Measurements from ENCODE around the gene MAPK8.

MAPK8 gene

DNA sequence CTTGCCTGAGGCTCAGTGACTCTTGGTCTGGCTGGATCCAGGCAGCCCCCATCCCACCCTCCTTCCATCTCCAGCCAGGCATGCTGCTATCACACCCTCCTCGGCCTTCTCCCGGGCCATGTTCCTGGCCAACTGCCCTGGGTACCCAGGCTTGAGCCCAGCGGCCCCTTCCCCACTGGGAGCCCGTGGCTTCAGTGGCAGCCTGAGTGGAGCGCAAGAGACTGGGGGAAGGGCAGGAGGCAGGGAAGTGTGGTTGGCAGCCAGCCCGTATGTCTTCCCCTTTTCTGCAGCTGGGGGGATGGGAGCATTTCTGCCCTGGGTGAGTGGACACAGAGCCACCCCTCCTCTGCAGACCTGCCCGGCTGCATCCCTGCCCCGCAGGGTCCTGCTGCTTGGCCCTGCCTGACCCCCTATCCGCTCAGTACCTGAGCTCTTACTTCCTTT, 149.9 kb downstream of the MAPK8 start:
- no peak overlapping the region for H3K9ac ChIP-seq (ENCODE audit: low read length)
- no CpG with 5 or more reads among the region's 9 CpGs for WGBS (ENCODE audit: extremely low coverage, insufficient coverage, insufficient read length)
- H3K14ac ChIP-seq (ENCODE audit: low read length) = no peak overlapping the region
- no peak overlapping the region for H2AFZ ChIP-seq (ENCODE audit: insufficient read depth, low read length, poor library complexity)
- H2AK5ac ChIP-seq (ENCODE audit: low read length) = no peak overlapping the region
- no peak for DNase-seq
- no peak overlapping the region for H4K8ac ChIP-seq (ENCODE audit: low read depth, low read length)
- H4K12ac ChIP-seq (ENCODE audit: low read depth, low read length) = no peak overlapping the region
- H3K4me3 ChIP-seq (ENCODE audit: low read depth, low read length) = no peak overlapping the region
- H3K18ac ChIP-seq (ENCODE audit: low read length) = no peak overlapping the region
- H4K91ac ChIP-seq (ENCODE audit: low read depth, low read length) = no peak overlapping the region
- no peak overlapping the region for H3K4me2 ChIP-seq (ENCODE audit: low read length)
- no peaks in the 10 kb centered on the region for H3K79me2 ChIP-seq (ENCODE audit: control insufficient read depth, insufficient read depth, low read length, poor library complexity)
- no peak overlapping the region for H2BK12ac ChIP-seq (ENCODE audit: low read length)
- H3K4me1 ChIP-seq (ENCODE audit: control insufficient read depth in 1 of 2, insufficient read depth in 2 of 2, low read length in 2 of 2) = no peaks in the 10 kb centered on the region
- no peaks in the 10 kb centered on the region for H3K27me3 ChIP-seq (ENCODE audit: insufficient read depth, low read length)
- no peaks in the 10 kb centered on the region for H3K36me3 ChIP-seq (ENCODE audit: control insufficient read depth in 1 of 2, insufficient read depth in 2 of 2, low read length in 2 of 2)
- H3K23ac ChIP-seq (ENCODE audit: low read length) = no peak overlapping the region
- H3K4ac ChIP-seq (ENCODE audit: low read depth, low read length) = no peak overlapping the region
- no peak overlapping the region for H3K27ac ChIP-seq (ENCODE audit: low read depth, low read length)
- H3K79me1 ChIP-seq (ENCODE audit: low read length) = no peaks in the 10 kb centered on the region
- H3K9me3 ChIP-seq (ENCODE audit: insufficient read depth, low read depth, low read length) = peaks cover 2% of the 10 kb centered on the region
- H2BK5ac ChIP-seq (ENCODE audit: low read depth, low read length, poor library complexity) = no peak overlapping the region
- no peak overlapping the region for H2BK120ac ChIP-seq (ENCODE audit: insufficient read depth, low read length, poor library complexity)

DNA sequence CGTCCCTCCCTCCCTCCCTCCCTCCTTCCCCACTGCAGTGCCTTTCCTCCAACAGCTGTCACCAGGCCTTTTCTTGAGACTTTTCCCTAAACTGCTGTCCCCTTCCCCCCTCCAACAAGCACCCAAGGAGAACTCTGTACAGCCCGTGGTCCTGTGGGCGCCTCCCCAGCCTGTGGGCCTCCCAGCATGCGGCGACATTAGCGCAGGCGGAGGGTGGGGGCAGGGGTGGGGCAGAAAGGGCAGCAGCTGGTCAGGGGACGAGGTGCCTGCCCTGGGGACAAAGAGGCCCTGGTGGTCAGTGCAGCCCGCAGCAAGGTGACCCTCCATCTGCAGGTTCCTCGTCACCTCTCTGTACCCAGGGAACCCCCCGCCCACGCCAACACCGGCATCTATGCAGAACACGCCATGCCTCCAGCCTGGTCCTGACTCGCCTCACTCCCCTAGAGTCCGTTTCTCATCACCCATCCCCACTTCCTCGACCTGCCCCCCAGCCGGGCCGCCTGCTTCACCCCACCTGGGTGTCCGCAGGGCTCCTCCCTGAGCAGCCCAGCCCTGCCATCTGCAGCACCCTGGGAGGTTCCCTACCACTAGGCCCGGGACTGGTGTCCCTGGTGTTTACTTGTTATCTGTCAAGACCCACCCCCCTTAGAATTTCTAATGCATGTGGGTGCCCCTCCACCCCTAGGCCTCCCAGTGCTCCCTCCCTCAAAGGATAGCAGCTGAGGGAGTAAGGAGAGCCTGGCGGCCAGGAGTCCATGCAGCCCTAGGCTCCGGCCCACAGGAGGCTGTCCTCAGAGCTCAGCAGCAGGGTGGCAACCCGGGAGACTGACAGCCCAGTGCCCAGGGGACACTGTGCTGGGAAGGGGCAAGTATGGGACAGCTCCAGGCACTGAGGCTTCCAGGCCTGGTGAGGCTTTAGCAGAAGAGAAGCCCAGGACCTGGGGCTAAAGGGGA, 150.6 kb downstream of the MAPK8 start:
- no peak overlapping the region for H2BK5ac ChIP-seq (ENCODE audit: low read depth, low read length, poor library complexity)
- DNase-seq = no peak

DNA sequence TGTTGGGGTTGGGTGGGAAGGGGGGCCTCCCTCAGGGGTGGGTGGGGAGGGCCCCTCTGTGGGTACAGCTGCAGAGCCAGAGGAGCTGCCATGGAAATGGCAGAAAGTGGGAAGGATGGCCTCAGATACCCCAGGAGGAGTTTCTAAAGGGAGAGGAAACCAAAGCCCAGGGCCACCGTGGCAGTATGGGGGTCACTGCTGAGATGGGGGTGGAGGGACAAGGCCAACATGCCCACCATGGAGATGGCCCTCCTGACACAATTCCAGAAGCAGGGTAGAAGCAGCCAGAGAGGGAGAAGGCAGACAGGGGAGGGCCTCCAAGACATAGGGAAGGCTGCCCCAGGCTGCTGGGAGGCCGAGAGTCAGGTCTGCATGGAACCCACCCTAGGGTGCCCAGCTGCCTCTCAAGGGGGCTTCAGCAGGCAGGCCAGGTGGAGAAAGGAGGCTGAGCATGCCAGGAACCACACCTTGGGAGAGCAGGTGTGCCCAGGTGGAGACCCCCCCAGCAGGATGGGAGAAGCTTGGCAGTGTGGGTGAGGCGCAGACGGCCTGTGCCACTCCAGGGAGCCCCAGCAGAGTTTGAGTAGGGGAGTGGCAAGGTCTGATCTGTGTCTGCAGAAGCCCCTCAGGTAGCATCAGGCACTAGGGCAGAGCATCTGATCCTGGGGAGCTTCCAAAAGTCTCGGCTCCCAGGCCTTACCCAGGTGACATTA, 151.6 kb downstream of the MAPK8 start:
- H3K4me1 ChIP-seq (ENCODE audit: control insufficient read depth in 1 of 2, insufficient read depth in 2 of 2, low read length in 2 of 2) = no peaks in the 10 kb centered on the region
- H3K18ac ChIP-seq (ENCODE audit: low read length) = no peak overlapping the region
- H4K91ac ChIP-seq (ENCODE audit: low read depth, low read length) = no peak overlapping the region
- no peaks in the 10 kb centered on the region for H3K36me3 ChIP-seq (ENCODE audit: control insufficient read depth in 1 of 2, insufficient read depth in 2 of 2, low read length in 2 of 2)
- H4K12ac ChIP-seq (ENCODE audit: low read depth, low read length) = no peak overlapping the region
- no peak overlapping the region for H3K14ac ChIP-seq (ENCODE audit: low read length)
- no peak for DNase-seq
- no peak overlapping the region for H3K4ac ChIP-seq (ENCODE audit: low read depth, low read length)
- peaks cover 2% of the 10 kb centered on the region for H3K9me3 ChIP-seq (ENCODE audit: insufficient read depth, low read depth, low read length)
- no peaks in the 10 kb centered on the region for H3K79me1 ChIP-seq (ENCODE audit: low read length)
- H2AFZ ChIP-seq (ENCODE audit: insufficient read depth, low read length, poor library complexity) = no peak overlapping the region
- no peak overlapping the region for H3K27ac ChIP-seq (ENCODE audit: low read depth, low read length)
- H3K4me3 ChIP-seq (ENCODE audit: low read depth, low read length) = no peak overlapping the region
- H3K23ac ChIP-seq (ENCODE audit: low read length) = no peak overlapping the region
- no peak overlapping the region for H2BK12ac ChIP-seq (ENCODE audit: low read length)
- H2AK5ac ChIP-seq (ENCODE audit: low read length) = no peak overlapping the region
- no CpG with 5 or more reads among the region's 5 CpGs for WGBS (ENCODE audit: extremely low coverage, insufficient coverage, insufficient read length)
- H3K79me2 ChIP-seq (ENCODE audit: control insufficient read depth, insufficient read depth, low read length, poor library complexity) = no peaks in the 10 kb centered on the region
- H3K9ac ChIP-seq (ENCODE audit: low read length) = no peak overlapping the region
- H2BK120ac ChIP-seq (ENCODE audit: insufficient read depth, low read length, poor library complexity) = no peak overlapping the region
- H2BK5ac ChIP-seq (ENCODE audit: low read depth, low read length, poor library complexity) = no peak overlapping the region
- no peaks in the 10 kb centered on the region for H3K27me3 ChIP-seq (ENCODE audit: insufficient read depth, low read length)
- no peak overlapping the region for H3K4me2 ChIP-seq (ENCODE audit: low read length)
- no peak overlapping the region for H4K8ac ChIP-seq (ENCODE audit: low read depth, low read length)

More for the DNA sequence above, 150.6 kb downstream of the MAPK8 start:
- Histone ChIP-seq H3K27ac (ENCODE audit: low read depth, low read length) (no peak overlapping the region), H4K12ac (ENCODE audit: low read depth, low read length) (no peak overlapping the region), H3K14ac (ENCODE audit: low read length) (no peak overlapping the region), H4K8ac (ENCODE audit: low read depth, low read length) (no peak overlapping the region), H3K79me2 (ENCODE audit: control insufficient read depth, insufficient read depth, low read length, poor library complexity) (no peaks in the 10 kb centered on the region), H3K4me2 (ENCODE audit: low read length) (no peak overlapping the region), H2BK120ac (ENCODE audit: insufficient read depth, low read length, poor library complexity) (no peak overlapping the region), H2BK12ac (ENCODE audit: low read length) (no peak overlapping the region), H2AK5ac (ENCODE audit: low read length) (no peak overlapping the region), H4K91ac (ENCODE audit: low read depth, low read length) (no peak overlapping the region), H2AFZ (ENCODE audit: insufficient read depth, low read length, poor library complexity) (no peak overlapping the region), H3K4me1 (ENCODE audit: control insufficient read depth in 1 of 2, insufficient read depth in 2 of 2, low read length in 2 of 2) (no peaks in the 10 kb centered on the region), H3K4ac (ENCODE audit: low read depth, low read length) (no peak overlapping the region), H3K4me3 (ENCODE audit: low read depth, low read length) (no peak overlapping the region), H3K9ac (ENCODE audit: low read length) (no peak overlapping the region), H3K18ac (ENCODE audit: low read length) (no peak overlapping the region), H3K79me1 (ENCODE audit: low read length) (no peaks in the 10 kb centered on the region), H3K9me3 (ENCODE audit: insufficient read depth, low read depth, low read length) (peaks cover 2% of the 10 kb centered on the region), H3K36me3 (ENCODE audit: control insufficient read depth in 1 of 2, insufficient read depth in 2 of 2, low read length in 2 of 2) (no peaks in the 10 kb centered on the region), H3K23ac (ENCODE audit: low read length) (no peak overlapping the region), H3K27me3 (ENCODE audit: insufficient read depth, low read length) (no peaks in the 10 kb centered on the region)
- no CpG with 5 or more reads among the region's 24 CpGs for WGBS (ENCODE audit: extremely low coverage, insufficient coverage, insufficient read length)

DNA sequence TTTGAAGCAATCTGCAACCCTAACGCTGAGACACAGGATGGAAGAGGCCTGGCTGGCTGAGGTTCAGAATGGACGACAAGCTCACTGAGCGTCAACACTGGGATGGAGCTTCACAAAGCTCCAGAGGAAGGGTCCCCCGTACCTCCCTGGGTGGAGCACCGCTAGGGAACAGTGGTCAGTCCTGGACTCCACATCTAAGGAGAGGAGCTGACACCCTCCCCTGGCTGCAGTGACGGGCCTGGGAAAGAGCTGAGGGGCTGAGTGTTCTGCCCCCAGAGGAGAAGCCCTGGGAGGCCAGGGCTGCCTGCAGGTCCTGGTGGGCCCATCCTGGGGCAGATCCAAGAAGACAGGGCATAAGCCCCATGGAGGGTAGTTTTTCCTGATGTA, 152.2 kb downstream of the MAPK8 start:
- Histone ChIP-seq H3K9ac (ENCODE audit: low read length) (no peak overlapping the region), H3K9me3 (ENCODE audit: insufficient read depth, low read depth, low read length) (peaks cover 2% of the 10 kb centered on the region), H3K4me3 (ENCODE audit: low read depth, low read length) (no peak overlapping the region), H4K12ac (ENCODE audit: low read depth, low read length) (no peak overlapping the region), H2BK12ac (ENCODE audit: low read length) (no peak overlapping the region), H3K4ac (ENCODE audit: low read depth, low read length) (no peak overlapping the region), H2AFZ (ENCODE audit: insufficient read depth, low read length, poor library complexity) (no peak overlapping the region), H4K91ac (ENCODE audit: low read depth, low read length) (no peak overlapping the region), H3K27ac (ENCODE audit: low read depth, low read length) (no peak overlapping the region), H3K27me3 (ENCODE audit: insufficient read depth, low read length) (no peaks in the 10 kb centered on the region), H3K79me1 (ENCODE audit: low read length) (no peaks in the 10 kb centered on the region), H4K8ac (ENCODE audit: low read depth, low read length) (no peak overlapping the region), H3K4me1 (ENCODE audit: control insufficient read depth in 1 of 2, insufficient read depth in 2 of 2, low read length in 2 of 2) (no peaks in the 10 kb centered on the region), H2BK120ac (ENCODE audit: insufficient read depth, low read length, poor library complexity) (no peak overlapping the region), H3K18ac (ENCODE audit: low read length) (no peak overlapping the region), H2AK5ac (ENCODE audit: low read length) (no peak overlapping the region), H3K4me2 (ENCODE audit: low read length) (no peak overlapping the region), H3K36me3 (ENCODE audit: control insufficient read depth in 1 of 2, insufficient read depth in 2 of 2, low read length in 2 of 2) (no peaks in the 10 kb centered on the region), H3K14ac (ENCODE audit: low read length) (no peak overlapping the region), H3K23ac (ENCODE audit: low read length) (no peak overlapping the region), H2BK5ac (ENCODE audit: low read depth, low read length, poor library complexity) (no peak overlapping the region), H3K79me2 (ENCODE audit: control insufficient read depth, insufficient read depth, low read length, poor library complexity) (no peaks in the 10 kb centered on the region)
- DNase-seq = no peak
- no CpG with 5 or more reads among the region's 6 CpGs for WGBS (ENCODE audit: extremely low coverage, insufficient coverage, insufficient read length)
